ENCODE data around the gene TBCD.

Gene TBCD

GRCh38 chr17:82812058-82812457, 60.2 kb downstream of the TBCD start:
- no peak for DNase-seq

DNA sequence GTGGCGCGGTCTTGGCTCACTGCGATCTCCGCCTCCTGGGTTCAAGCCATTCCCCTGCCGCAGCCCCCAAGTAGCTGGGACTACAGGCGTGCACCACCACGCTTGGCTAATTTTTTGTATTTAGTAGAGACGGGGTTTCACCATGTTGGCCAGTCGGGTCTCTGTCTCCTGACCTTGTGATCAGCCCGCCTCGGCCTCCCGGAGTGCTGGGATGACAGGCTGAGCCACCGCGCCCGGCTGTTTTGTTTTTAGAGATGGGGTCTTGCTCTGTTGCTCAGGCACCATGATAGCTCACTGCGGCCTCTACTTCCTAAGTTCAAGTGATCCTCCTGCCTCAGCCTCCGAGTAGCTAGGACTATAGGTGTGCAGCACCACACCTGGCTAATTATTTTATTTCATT, 60.7 kb downstream of the TBCD start:
- no peak for DNase-seq

- no peak for DNase-seq
Measured at GRCh38 chr17:82813299-82814051, 61.6 kb downstream of the TBCD start.

DNA sequence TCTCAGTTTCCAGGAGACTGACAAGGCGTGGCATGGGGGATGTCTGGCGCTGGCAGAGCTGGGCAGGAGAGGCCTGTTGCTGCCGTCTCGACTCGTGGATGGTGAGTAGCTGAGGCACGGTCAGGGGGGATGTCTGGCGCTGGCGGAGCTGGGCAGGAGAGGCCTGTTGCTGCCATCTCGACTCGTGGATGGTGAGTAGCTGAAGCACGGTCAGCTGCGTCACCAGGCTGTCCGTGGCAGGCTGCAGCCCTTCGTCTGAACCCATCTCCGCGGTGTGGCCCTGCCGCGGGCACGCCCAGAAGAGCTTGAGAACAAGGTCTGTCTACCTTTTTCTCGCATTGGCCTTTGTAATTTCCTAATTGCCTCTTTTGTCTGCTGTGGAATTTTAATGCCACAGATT, 63.0 kb downstream of the TBCD start:
- no peak for DNase-seq

GRCh38 chr17:82815354-82815753, 63.5 kb downstream of the TBCD start:
- DNase-seq, result no peak

DNA sequence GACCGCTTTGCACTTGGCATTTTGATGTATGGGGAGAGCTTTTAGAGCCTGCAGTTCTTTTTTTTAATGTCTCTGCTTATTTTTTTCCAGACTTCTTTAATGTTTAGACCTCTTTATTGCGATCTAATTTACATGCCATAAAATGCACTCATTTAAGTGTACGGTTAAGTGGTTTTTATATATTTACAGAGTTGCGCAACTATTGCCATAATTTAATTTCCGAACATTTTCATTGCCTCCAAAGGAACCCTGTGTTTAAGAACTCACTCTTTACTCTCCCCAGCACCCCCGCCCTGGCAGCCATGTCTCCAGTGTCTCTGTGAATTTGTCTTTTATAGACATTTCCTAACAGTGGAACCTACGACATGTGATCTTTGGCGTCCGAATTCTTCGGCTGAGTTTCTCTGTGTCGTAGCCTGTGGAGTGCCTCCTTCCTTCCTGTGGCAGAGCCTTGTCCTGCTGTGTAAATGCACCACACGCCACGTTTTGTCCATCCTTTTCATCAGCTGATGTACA, 64.0 kb downstream of the TBCD start:
- no peak for DNase-seq

- no peak for DNase-seq
Measured at GRCh38 chr17:82816358-82816757, 64.5 kb downstream of the TBCD start.

DNA sequence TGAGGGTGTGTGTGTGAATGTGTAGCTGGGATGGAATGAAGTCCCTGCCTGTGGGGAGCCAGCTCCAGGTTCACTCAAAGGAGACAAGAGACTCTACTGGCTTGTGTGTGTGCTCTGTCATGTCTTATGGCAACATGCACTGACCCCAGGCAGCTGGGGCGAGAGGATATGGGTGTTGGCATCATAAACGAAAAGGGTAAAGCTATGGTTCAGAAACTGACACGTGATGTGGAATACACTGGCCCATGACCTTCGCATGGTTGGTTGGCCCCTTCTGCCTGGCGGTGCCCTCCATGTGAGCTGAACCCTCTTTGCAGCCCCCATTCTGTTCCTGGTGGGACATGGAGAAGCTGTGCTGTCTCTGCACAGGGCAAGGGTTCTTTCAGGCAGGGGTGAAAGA, 66.1 kb downstream of the TBCD start:
- no peak for DNase-seq

GRCh38 chr17:82820278-82821251, 68.7 kb downstream of the TBCD start:
- DNase-seq, result no peak

DNA sequence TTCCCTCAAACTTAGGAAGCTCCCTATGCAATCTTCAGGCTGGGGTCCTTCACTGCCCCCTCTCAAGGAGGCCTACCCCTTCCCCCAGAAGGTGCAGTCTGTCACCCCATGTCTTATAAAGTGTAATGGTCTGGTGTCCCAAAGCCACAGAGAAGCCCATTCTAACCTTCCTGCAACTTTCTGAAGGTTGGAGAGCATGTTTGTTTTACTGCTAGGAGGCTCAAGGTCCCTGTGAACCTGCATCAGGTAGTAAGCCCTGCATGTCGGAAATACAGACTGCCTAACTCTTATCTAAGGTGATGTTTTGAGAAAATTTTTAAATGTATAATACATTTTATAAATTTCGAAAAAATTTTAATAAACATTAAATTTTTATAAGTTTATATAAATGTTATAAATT, 69.7 kb downstream of the TBCD start:
- no peak for DNase-seq

- DNase-seq, result no peak
Measured at GRCh38 chr17:82822281-82822680, 70.4 kb downstream of the TBCD start.

DNA sequence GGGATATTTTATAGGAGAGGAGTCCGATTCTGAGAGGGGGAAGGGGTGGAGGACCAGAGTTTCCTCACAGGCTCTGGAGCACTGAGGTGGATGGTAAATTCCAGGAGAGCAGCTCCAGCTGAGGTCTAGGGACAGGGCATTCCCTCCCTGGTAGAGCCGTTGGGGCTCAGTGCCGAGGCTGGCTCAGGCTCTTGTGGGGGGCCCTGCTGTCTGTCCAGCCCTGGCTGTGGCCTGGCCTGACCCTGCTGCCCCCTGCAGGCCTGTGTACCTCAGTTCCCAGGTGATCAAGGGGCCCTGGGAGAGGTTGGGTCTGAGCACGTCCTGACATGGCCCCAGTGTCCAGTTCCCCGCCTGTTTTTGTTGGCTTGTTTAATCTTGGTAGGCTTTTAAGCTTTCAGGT, 71.1 kb downstream of the TBCD start:
- no peak for DNase-seq

GRCh38 chr17:82825540-82826124, 73.8 kb downstream of the TBCD start:
- no peak for DNase-seq

GRCh38 chr17:82826211-82826610, 74.3 kb downstream of the TBCD start:
- no peak for DNase-seq

- no peak for DNase-seq
Measured at GRCh38 chr17:82826956-82827355, 75.1 kb downstream of the TBCD start.

DNA sequence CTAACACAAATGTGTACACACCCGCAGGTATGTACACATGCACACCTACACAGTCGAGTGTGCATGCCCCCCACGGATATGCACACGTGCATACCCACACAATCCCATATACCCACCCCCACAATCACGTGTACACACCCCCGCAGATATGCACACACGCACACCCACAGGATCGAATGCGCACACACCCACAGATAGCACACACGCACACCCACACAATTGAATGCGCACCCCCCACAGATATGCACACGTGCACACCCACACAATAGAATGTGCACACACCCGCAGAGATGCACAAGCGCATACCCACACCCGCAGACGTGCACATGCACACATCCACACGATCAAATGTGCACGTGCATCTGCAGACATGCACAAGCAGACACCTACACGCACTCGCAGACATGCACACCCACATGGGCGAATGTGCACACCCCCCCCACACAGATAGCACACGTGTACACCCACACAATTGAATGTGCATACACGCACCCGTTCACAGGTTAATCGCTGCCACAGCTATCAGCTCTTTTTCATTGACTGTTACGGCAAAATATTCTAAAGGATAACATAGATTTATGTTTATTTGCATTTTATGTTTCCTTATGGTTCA, 77.1 kb downstream of the TBCD start:
- no peak for DNase-seq

- no peak for DNase-seq
Measured at GRCh38 chr17:82830249-82830661, 78.4 kb downstream of the TBCD start.

- DNase-seq, result no peak
Measured at GRCh38 chr17:82831041-82831817, 79.4 kb downstream of the TBCD start.

- no peak for DNase-seq
Measured at GRCh38 chr17:82831818-82832200, 79.9 kb downstream of the TBCD start.

GRCh38 chr17:82832411-82832810, 80.5 kb downstream of the TBCD start:
- no peak for DNase-seq

- no peak for DNase-seq
Measured at GRCh38 chr17:82832881-82833475, 81.1 kb downstream of the TBCD start.

GRCh38 chr17:82835122-82835521, 83.3 kb downstream of the TBCD start:
- no peak for DNase-seq

Measured in stimulated activated CD4-positive, alpha-beta T cell treated with anti-CD3 and anti-CD28 coated beads, Interleukin-4, amount 100 ng/mL, for 1 hour (primary cell).